PC-3 (cell line): ENCODE results near the gene ERCC4.

Experiments
- EZH2 ChIP-seq: fragments of 300-600 bp; sonication (generic); IDR thresholded peaks from one replicate; pipeline ENCODE4 v1.6.1; 2017; ENCODE audit warnings: antibody characterized with exemption, mild to moderate bottlenecking, low read length; ENCODE audit not compliant: unreplicated experiment
- TF ChIP-seq, protein P1 (sequence below): fragments of 300-600 bp; sonication (generic); conservative IDR thresholded peaks from 2 replicates; pipeline ENCODE4 v1.5.1; 2017; ENCODE audit warnings: antibody characterized with exemption, low read depth, mild to moderate bottlenecking, low read length

DNA sequence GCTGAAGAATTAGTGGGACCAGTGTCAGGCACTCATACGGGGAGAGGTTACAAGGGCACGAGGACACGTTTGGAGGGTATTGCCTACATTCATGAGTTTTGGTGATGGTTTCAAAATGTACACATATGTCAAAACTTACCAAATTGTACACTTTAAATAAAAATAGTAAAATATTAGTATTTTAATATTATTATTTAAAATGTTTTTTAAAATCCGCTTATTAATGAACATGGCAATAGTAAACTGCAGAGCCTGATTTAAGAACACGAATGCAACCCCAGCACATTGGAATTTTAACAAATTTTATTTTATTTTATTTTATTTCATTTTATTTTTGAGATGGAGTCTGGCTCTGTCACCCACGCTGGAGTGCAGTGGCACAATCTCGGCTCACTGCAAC lies 10.9 kb upstream of the ERCC4 start:
- TF ChIP-seq, protein P1, sequence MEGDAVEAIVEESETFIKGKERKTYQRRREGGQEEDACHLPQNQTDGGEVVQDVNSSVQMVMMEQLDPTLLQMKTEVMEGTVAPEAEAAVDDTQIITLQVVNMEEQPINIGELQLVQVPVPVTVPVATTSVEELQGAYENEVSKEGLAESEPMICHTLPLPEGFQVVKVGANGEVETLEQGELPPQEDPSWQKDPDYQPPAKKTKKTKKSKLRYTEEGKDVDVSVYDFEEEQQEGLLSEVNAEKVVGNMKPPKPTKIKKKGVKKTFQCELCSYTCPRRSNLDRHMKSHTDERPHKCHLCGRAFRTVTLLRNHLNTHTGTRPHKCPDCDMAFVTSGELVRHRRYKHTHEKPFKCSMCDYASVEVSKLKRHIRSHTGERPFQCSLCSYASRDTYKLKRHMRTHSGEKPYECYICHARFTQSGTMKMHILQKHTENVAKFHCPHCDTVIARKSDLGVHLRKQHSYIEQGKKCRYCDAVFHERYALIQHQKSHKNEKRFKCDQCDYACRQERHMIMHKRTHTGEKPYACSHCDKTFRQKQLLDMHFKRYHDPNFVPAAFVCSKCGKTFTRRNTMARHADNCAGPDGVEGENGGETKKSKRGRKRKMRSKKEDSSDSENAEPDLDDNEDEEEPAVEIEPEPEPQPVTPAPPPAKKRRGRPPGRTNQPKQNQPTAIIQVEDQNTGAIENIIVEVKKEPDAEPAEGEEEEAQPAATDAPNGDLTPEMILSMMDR: no peak
- TF ChIP-seq EZH2: no peak
